ENCODE measurements around the gene SFMBT2.

The SFMBT2 gene

DNA sequence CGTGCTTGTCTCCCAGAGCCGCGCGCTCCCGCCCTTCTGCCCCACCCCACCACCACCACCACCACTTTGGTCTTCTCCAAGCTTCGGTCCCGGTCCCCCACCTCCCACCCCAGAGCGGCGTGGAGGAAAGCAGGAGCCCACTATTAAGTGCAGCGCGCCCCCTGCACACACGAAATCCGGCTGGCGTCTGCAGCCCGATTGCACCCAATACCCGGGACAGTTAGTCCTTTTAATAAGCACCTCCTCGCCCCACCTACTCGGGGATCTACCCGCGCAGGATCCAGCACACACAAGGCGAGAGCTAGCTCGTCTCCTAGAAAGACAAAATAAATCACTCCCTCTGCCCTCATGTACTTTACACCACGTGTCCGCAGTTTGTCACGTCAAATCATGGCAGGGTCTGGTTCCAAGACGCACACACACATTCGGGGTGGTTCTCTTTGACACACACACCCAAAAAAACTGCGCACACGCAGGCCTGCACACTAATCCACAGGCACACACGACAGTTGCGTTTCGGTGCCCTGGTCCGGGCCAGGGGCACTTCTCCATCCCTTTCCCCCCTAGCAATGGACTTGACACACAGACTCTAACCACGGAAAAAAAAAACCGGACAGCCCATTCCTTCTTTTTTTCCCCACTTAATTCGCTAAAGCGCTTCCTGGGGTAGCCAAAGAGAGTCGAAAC lies 1.6 kb downstream of the SFMBT2 start:
- no peaks in the 10 kb centered on the region for H3K9me3 ChIP-seq (ENCODE audit: control insufficient read depth, insufficient read depth, low read length)
- H3K27me3 ChIP-seq (ENCODE audit: control insufficient read depth, insufficient read depth, low read length), result peaks cover 73% of the 10 kb centered on the region
- peak overlapping the region; percentile 82 for H3K4me3 ChIP-seq (ENCODE audit: low read depth, low read length)
- H3K9ac ChIP-seq (ENCODE audit: low read depth, low read length), result no peak overlapping the region
- H3K4me1 ChIP-seq (ENCODE audit: control insufficient read depth, insufficient read depth, low read length), result peaks cover 11% of the 10 kb centered on the region
- no peaks in the 10 kb centered on the region for H3K36me3 ChIP-seq (ENCODE audit: control insufficient read depth, insufficient read depth, low read length)

DNA sequence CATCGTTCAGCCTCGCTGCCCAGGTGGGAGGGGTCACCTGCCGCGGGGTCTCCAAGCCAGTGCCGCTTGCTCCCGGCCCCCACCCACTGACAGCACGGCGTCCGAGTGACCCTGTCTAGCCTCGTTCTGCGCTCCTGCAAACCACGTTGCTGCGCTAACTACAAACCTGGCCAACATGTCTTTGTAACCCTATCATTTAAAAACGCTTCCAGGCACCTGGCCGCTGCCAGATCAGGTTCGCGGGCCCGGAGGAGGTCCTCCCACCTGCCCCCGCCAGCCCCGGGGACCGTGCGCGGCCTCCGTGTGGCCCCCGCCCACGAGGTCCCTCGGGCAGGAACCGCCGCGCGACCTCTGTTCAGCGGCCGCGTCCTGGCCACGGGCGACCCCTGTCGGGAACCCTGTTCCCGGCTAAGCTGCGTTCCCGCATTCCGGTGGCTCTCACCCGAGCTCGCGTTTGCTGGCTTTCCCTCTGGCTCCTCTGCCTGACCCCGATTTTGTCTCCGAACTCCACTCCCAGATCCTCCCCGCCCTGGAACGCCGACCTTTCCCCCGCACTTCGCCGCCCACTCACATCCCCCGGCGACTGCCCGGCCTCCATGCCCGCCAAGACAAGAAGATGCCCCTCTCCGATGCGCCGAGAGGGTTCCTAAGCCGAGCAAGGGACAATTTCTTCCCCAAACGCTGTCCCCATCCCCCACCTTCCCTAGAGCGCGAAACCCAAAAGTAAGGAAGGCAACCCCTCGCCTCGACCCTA lies 2.4 kb downstream of the SFMBT2 start:
- Histone ChIP-seq H3K9ac (ENCODE audit: low read depth, low read length) (peak overlapping the region; percentile 65), H3K4me1 (ENCODE audit: control insufficient read depth, insufficient read depth, low read length) (peaks cover 11% of the 10 kb centered on the region), H3K36me3 (ENCODE audit: control insufficient read depth, insufficient read depth, low read length) (no peaks in the 10 kb centered on the region), H3K9me3 (ENCODE audit: control insufficient read depth, insufficient read depth, low read length) (no peaks in the 10 kb centered on the region), H3K27me3 (ENCODE audit: control insufficient read depth, insufficient read depth, low read length) (peaks cover 65% of the 10 kb centered on the region), H3K4me3 (ENCODE audit: low read depth, low read length) (peak overlapping the region; percentile 82)

DNA sequence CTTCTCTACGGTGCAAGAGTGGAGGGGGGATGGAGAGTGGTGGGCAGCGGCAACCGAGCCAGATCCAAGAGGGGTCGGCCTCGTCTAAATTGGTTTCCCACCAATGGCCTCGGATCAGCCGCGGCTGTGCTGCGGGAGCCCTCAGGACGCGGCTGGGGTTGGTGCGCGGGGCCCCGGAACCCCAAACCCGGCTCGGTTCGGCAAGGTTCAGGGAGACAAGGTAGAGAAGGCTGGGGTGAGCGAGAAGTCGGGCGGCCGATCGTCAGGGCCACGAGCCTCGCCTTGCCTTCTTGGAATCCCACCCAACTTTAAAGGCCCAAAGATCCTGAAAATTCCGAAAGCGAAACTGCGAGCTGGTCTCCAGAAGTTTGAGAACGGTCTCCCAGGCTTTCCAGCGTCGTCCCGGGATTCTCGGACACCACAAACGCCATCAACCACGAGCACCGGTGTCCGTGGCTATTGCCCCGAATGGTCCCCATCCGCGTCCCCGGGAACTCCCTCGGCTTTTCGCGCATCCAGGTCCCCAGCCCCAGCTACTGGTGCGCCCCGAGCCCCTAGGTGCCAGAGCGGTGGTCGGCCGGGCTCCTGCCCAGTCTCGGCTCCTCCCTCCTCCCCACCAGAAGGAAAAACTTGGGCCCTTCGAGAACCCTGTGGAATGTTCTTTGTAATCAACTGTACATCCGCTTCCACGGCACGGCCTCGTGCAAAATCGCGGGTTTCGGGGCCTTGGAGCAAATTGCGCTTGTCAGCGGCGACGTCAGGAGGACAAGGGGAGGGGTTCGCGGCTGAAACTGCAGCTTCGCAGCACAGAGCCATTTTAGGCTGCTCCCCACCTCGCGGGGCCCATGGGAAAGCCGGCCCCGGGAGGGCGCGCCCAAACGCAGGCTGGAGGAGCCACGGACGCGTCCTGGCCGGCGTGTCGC lies 3.2 kb downstream of the SFMBT2 start:
- Histone ChIP-seq H3K4me3 (ENCODE audit: low read depth, low read length) (peak overlapping the region; percentile 82), H3K27me3 (ENCODE audit: control insufficient read depth, insufficient read depth, low read length) (peaks cover 59% of the 10 kb centered on the region), H3K9ac (ENCODE audit: low read depth, low read length) (peak overlapping the region; percentile 65), H3K36me3 (ENCODE audit: control insufficient read depth, insufficient read depth, low read length) (no peaks in the 10 kb centered on the region), H3K9me3 (ENCODE audit: control insufficient read depth, insufficient read depth, low read length) (no peaks in the 10 kb centered on the region), H3K4me1 (ENCODE audit: control insufficient read depth, insufficient read depth, low read length) (peaks cover 11% of the 10 kb centered on the region)

DNA sequence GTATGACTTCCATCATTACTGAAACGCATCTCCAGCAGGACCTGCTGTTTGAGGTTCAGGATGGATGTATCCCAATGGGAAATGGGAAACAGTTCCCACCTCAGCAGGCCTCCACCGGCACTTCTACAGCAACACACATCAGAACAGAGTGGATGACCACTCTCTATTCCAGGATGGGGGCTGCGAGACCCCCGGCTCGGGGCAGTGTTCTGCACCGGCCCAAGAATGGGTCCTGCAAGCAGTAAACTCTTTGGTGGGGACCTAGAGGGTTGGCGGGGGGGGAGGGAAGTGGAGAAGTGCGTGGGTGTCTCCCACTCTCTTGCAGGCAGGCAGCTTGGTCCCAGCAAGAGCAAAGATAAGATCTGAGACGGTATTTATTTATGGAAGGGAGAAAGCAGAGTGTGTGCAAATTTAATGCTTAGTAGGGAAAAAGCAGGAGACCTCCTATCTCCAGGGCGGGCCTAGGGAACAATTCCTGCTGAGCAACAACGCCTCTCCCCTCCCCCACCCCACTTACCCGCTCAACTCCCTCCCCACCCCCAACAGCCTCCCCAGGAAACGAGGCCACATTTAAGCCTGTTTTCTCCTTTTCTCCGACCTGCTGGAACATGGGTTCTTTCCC lies 4.0 kb downstream of the SFMBT2 start:
- peak overlapping the region; percentile 65 for H3K9ac ChIP-seq (ENCODE audit: low read depth, low read length)
- H3K27me3 ChIP-seq (ENCODE audit: control insufficient read depth, insufficient read depth, low read length), result peaks cover 51% of the 10 kb centered on the region
- H3K4me3 ChIP-seq (ENCODE audit: low read depth, low read length), result peak overlapping the region; percentile 82

GRCh38 chr10:7405637-7406036 lies 5.2 kb downstream of the SFMBT2 start:
- Histone ChIP-seq H3K4me1 (ENCODE audit: control insufficient read depth, insufficient read depth, low read length) (peaks cover 11% of the 10 kb centered on the region), H3K4me3 (ENCODE audit: low read depth, low read length) (no peak overlapping the region), H3K9ac (ENCODE audit: low read depth, low read length) (no peak overlapping the region), H3K27me3 (ENCODE audit: control insufficient read depth, insufficient read depth, low read length) (peaks cover 43% of the 10 kb centered on the region), H3K9me3 (ENCODE audit: control insufficient read depth, insufficient read depth, low read length) (no peaks in the 10 kb centered on the region), H3K36me3 (ENCODE audit: control insufficient read depth, insufficient read depth, low read length) (no peaks in the 10 kb centered on the region)

More for the DNA sequence above, 4.0 kb downstream of the SFMBT2 start:
- Histone ChIP-seq H3K36me3 (ENCODE audit: control insufficient read depth, insufficient read depth, low read length) (no peaks in the 10 kb centered on the region), H3K4me1 (ENCODE audit: control insufficient read depth, insufficient read depth, low read length) (peaks cover 11% of the 10 kb centered on the region), H3K9me3 (ENCODE audit: control insufficient read depth, insufficient read depth, low read length) (no peaks in the 10 kb centered on the region)

DNA sequence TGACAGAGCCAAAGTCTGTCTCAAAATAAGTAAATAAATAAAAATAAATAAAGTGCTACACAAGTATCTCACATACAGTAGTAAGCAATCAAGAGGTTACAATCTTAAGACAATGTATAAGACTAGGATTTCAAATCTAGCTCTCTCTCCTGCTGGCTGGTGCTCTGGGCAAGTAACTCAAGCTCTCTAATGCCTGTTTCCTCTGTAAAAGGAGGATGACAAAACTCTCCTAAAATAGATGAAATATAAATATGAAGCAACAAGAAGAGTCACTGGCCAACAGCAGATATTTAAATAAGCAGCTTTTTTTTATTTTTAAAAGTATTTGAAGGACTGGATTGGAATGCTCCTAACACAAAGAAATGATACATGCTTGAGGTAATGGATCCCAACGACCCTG lies 7.2 kb downstream of the SFMBT2 start:
- Histone ChIP-seq H3K9ac (ENCODE audit: low read depth, low read length) (no peak overlapping the region), H3K4me1 (ENCODE audit: control insufficient read depth, insufficient read depth, low read length) (peaks cover 11% of the 10 kb centered on the region), H3K36me3 (ENCODE audit: control insufficient read depth, insufficient read depth, low read length) (no peaks in the 10 kb centered on the region), H3K9me3 (ENCODE audit: control insufficient read depth, insufficient read depth, low read length) (no peaks in the 10 kb centered on the region), H3K4me3 (ENCODE audit: low read depth, low read length) (no peak overlapping the region), H3K27me3 (ENCODE audit: control insufficient read depth, insufficient read depth, low read length) (peaks cover 29% of the 10 kb centered on the region)

DNA sequence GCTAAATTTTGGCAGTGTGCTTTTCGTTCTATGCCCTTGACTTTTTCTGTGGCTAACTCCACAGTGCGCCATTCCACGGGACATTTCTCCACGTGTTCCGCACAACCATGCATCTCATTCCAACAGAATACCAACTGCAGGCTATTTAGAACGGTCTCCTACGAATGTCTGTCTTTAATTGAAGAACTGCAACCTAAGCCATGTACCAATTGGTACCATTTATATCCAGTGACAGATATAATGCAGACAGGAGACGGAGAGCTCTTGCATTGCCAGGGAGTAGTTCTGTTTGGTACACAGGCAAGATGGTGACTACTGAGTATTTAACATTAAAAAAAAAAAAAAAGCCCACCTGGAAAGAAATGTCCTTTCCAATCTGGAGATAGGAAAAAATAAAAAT lies 9.1 kb downstream of the SFMBT2 start:
- Histone ChIP-seq H3K9ac (ENCODE audit: low read depth, low read length) (no peak overlapping the region), H3K27me3 (ENCODE audit: control insufficient read depth, insufficient read depth, low read length) (peaks cover 15% of the 10 kb centered on the region), H3K36me3 (ENCODE audit: control insufficient read depth, insufficient read depth, low read length) (no peaks in the 10 kb centered on the region), H3K4me1 (ENCODE audit: control insufficient read depth, insufficient read depth, low read length) (peaks cover 11% of the 10 kb centered on the region), H3K9me3 (ENCODE audit: control insufficient read depth, insufficient read depth, low read length) (no peaks in the 10 kb centered on the region), H3K4me3 (ENCODE audit: low read depth, low read length) (no peak overlapping the region)

DNA sequence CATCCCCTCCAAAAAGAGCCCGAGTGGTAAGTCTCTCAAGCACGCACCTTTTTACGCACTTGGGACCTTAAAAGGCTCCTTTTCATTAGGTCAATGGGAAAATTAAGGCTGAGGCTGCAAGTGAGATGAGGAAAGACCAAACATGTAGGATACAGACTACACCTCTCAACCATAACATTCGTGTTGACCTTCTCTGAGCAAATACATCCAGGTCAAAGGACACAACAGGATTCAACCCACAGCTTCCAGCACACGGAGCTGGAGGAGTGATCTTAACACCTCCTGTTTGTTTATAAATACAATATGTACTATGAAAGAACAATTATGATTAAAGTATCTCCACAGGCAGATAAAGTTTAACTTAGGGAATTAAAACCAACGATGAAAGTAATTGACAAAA lies 9.7 kb downstream of the SFMBT2 start:
- no peaks in the 10 kb centered on the region for H3K36me3 ChIP-seq (ENCODE audit: control insufficient read depth, insufficient read depth, low read length)
- H3K27me3 ChIP-seq (ENCODE audit: control insufficient read depth, insufficient read depth, low read length), result peaks cover 9% of the 10 kb centered on the region
- H3K4me1 ChIP-seq (ENCODE audit: control insufficient read depth, insufficient read depth, low read length), result peaks cover 7% of the 10 kb centered on the region
- no peak overlapping the region for H3K4me3 ChIP-seq (ENCODE audit: low read depth, low read length)
- H3K9ac ChIP-seq (ENCODE audit: low read depth, low read length), result no peak overlapping the region
- H3K9me3 ChIP-seq (ENCODE audit: control insufficient read depth, insufficient read depth, low read length), result no peaks in the 10 kb centered on the region

DNA sequence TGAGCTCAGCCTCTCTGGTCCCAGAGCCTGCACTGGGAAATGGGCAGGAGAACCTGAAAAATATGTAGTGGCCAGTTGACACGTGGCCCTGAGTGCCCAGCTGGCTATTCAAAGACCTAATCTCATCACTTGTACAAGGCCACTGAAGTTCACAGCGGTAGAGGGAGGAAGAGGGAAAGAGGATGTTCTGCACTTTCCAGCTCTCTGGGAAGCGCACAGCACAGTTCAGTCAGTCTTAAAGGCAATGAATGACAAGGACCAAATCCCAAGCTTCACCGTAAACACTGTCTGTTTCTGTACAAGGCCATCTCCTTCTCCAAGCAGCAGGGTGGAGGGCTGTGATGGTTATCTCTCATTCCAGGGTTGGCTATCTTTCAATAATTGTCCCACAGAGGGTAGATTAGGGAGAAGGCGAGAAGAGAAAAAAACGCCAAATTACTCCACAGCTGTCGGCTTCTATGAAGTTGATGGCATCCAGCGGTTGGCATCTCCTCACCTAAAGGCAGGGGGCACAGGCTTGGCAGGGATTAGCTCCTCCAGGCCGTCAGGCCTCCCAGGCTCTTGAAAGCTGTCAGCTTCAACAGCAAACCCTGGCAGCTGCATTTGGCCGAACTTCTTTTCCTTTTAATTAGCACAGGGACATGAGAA lies 10.6 kb downstream of the SFMBT2 start:
- Histone ChIP-seq H3K27me3 (ENCODE audit: control insufficient read depth, insufficient read depth, low read length) (peaks cover 5% of the 10 kb centered on the region), H3K36me3 (ENCODE audit: control insufficient read depth, insufficient read depth, low read length) (no peaks in the 10 kb centered on the region), H3K9me3 (ENCODE audit: control insufficient read depth, insufficient read depth, low read length) (no peaks in the 10 kb centered on the region), H3K9ac (ENCODE audit: low read depth, low read length) (no peak overlapping the region), H3K4me1 (ENCODE audit: control insufficient read depth, insufficient read depth, low read length) (peaks cover 3% of the 10 kb centered on the region), H3K4me3 (ENCODE audit: low read depth, low read length) (no peak overlapping the region)

DNA sequence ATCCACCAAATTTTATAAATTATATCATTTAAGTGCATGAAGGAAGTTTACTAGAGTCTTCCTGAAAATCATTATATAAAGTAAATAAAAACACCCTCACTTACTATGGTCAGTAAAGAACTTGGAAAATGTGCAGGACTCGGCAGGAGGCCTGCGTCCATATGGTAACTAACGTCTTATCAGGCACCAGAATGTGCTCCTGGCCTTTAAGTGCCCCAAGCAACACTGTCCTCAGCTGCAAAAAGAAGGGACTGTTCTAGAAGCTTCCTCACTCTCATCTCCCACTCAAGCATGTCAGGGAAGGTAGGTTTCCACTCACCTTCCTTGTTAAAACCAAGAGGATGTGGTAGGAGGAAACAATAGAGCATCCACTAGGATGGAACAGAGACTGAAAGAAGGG lies 11.3 kb downstream of the SFMBT2 start:
- Histone ChIP-seq H3K27me3 (ENCODE audit: control insufficient read depth, insufficient read depth, low read length) (no peaks in the 10 kb centered on the region), H3K4me1 (ENCODE audit: control insufficient read depth, insufficient read depth, low read length) (no peaks in the 10 kb centered on the region), H3K9me3 (ENCODE audit: control insufficient read depth, insufficient read depth, low read length) (no peaks in the 10 kb centered on the region), H3K4me3 (ENCODE audit: low read depth, low read length) (no peak overlapping the region), H3K36me3 (ENCODE audit: control insufficient read depth, insufficient read depth, low read length) (no peaks in the 10 kb centered on the region), H3K9ac (ENCODE audit: low read depth, low read length) (no peak overlapping the region)

Measured in iPS-15b (cell line).